ENCODE results near the gene DLG5.

DNA sequence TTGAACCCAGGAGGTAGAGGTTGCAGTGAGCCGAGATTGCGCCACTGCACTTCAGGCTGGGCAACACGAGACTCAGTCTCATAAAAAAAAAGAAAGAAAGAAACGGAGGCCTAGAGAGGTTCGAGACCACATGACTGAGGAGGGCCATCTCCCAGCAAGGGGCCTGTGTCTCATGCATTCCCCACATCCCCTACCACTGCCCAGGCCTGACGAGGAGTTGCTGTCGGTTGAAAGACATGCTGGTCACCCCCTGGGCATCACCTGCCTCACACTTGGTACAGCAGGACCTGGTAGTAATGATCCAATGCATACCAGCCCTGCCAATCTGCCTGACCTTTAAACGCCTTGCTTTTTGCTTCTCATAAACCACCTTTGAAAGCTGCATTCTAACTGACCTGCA is 85.9 kb downstream of the DLG5 start:
- TF ChIP-seq, protein P1, sequence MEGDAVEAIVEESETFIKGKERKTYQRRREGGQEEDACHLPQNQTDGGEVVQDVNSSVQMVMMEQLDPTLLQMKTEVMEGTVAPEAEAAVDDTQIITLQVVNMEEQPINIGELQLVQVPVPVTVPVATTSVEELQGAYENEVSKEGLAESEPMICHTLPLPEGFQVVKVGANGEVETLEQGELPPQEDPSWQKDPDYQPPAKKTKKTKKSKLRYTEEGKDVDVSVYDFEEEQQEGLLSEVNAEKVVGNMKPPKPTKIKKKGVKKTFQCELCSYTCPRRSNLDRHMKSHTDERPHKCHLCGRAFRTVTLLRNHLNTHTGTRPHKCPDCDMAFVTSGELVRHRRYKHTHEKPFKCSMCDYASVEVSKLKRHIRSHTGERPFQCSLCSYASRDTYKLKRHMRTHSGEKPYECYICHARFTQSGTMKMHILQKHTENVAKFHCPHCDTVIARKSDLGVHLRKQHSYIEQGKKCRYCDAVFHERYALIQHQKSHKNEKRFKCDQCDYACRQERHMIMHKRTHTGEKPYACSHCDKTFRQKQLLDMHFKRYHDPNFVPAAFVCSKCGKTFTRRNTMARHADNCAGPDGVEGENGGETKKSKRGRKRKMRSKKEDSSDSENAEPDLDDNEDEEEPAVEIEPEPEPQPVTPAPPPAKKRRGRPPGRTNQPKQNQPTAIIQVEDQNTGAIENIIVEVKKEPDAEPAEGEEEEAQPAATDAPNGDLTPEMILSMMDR (IDR thresholded peaks at IDR 0.05), result no peak
- TF ChIP-seq POLR2AphosphoS5 (IDR thresholded peaks at IDR 0.05; ENCODE audit: low read depth, low read length), result no peak
- no peak for TF ChIP-seq MEF2A (IDR thresholded peaks at IDR 0.05; ENCODE audit: borderline replicate concordance, low read depth)
- TF ChIP-seq, protein P2, sequence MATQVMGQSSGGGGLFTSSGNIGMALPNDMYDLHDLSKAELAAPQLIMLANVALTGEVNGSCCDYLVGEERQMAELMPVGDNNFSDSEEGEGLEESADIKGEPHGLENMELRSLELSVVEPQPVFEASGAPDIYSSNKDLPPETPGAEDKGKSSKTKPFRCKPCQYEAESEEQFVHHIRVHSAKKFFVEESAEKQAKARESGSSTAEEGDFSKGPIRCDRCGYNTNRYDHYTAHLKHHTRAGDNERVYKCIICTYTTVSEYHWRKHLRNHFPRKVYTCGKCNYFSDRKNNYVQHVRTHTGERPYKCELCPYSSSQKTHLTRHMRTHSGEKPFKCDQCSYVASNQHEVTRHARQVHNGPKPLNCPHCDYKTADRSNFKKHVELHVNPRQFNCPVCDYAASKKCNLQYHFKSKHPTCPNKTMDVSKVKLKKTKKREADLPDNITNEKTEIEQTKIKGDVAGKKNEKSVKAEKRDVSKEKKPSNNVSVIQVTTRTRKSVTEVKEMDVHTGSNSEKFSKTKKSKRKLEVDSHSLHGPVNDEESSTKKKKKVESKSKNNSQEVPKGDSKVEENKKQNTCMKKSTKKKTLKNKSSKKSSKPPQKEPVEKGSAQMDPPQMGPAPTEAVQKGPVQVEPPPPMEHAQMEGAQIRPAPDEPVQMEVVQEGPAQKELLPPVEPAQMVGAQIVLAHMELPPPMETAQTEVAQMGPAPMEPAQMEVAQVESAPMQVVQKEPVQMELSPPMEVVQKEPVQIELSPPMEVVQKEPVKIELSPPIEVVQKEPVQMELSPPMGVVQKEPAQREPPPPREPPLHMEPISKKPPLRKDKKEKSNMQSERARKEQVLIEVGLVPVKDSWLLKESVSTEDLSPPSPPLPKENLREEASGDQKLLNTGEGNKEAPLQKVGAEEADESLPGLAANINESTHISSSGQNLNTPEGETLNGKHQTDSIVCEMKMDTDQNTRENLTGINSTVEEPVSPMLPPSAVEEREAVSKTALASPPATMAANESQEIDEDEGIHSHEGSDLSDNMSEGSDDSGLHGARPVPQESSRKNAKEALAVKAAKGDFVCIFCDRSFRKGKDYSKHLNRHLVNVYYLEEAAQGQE (IDR thresholded peaks at IDR 0.05; ENCODE audit: low read depth, low read length), result no peak
- TF ChIP-seq JUND (IDR thresholded peaks at IDR 0.05), result no peak
- no peak for TF ChIP-seq TCF12 (IDR thresholded peaks at IDR 0.05)
- TF ChIP-seq SIN3A (IDR thresholded peaks at IDR 0.05; ENCODE audit: borderline replicate concordance, low read depth, low read length), result no peak
- no peak for TF ChIP-seq EP300 (IDR thresholded peaks at IDR 0.05; ENCODE audit: borderline replicate concordance in 1 of 2, low read depth in 1 of 2, low read length in 1 of 2)
- no peak for TF ChIP-seq FOXM1 (IDR thresholded peaks at IDR 0.05; ENCODE audit: low read depth)
- TF ChIP-seq FOXJ3 (CRISPR knock-in tag; IDR thresholded peaks at IDR 0.05), result no peak
